Suprapubic skin (tissue), 4 donors: ENCODE results near the gene VPS33B. TPM values are rescaled to one million over a fixed set of nuclear protein-coding genes. Genes with fewer than 3 reads are reported as not detected.

Experiments
- DNase-seq, 2 donors: peaks; one replicate each; pipeline ENCODE4 v3.0.0-alpha.2; 2019; ENCODE audit warnings: low spot score in 2 of 2
- H3K27ac ChIP-seq: fragments of 200-600 bp; sonication (generic); one replicate; pipeline ENCODE4 v1.5.1; 2019
- H3K27me3 ChIP-seq: fragments of 200-600 bp; sonication (generic); one replicate; pipeline ENCODE4 v1.5.1; 2019
- H3K36me3 ChIP-seq: fragments of 200-600 bp; sonication (generic); one replicate; pipeline ENCODE4 v1.5.1; 2019
- H3K4me1 ChIP-seq: fragments of 200-600 bp; sonication (generic); one replicate; pipeline ENCODE4 v1.5.1; 2019
- H3K4me3 ChIP-seq: fragments of 200-600 bp; sonication (generic); one replicate; pipeline ENCODE4 v1.5.1; 2019; ENCODE audit warnings: mild to moderate bottlenecking
- H3K9me3 ChIP-seq: fragments of 200-600 bp; sonication (generic); one replicate; pipeline ENCODE4 v1.5.1; 2019
- EP300 ChIP-seq: sonication (generic); formaldehyde crosslinking; IDR thresholded peaks from one replicate; pipeline ENCODE4 v1.6.1; 2017; ENCODE audit warnings: antibody characterized with exemption
- POLR2A ChIP-seq, 2 donors: fragments of 450-650 bp; IDR thresholded peaks; one replicate each; pipeline ENCODE4 v1.6.1; 2017; ENCODE audit warnings: antibody characterized with exemption in 2 of 2, mild to moderate bottlenecking in 2 of 2, moderate library complexity in 2 of 2
- POLR2AphosphoS5 ChIP-seq, 3 donors: sonication (generic); formaldehyde crosslinking; IDR thresholded peaks; one replicate each; pipeline ENCODE4 v1.6.1; 2017; ENCODE audit warnings: antibody characterized with exemption in 3 of 3
- WGBS: methylation state at CpG from one replicate; pipeline ENCODE4 v1.1.5; 2018; 5-methylcytosine and 5-hydroxymethylcytosine counted together
- total RNA-seq, 4 donors: library from RNA; depleted of rRNA; stranded (reverse); fragments of >200 nt; gene quantifications; one replicate each; pipeline ENCODE4 v1.1.0, GENCODE V29; 2016
- TF ChIP-seq, protein P1 (sequence below), 2 donors: fragments of 200-600 bp in 1 of 2; fragments of 450-650 bp in 1 of 2; sonication (generic) in 1 of 2; IDR thresholded peaks; one replicate each; pipeline ENCODE4 v1.5.1; 2016 to 2019; ENCODE audit warnings: antibody characterized with exemption in 2 of 2, mild to moderate bottlenecking in 1 of 2, moderate library complexity in 1 of 2

The VPS33B gene
- total RNA-seq, 4 donors from 2014 or later: 16.5 to 23.1 (median 18.4) TPM

DNA sequence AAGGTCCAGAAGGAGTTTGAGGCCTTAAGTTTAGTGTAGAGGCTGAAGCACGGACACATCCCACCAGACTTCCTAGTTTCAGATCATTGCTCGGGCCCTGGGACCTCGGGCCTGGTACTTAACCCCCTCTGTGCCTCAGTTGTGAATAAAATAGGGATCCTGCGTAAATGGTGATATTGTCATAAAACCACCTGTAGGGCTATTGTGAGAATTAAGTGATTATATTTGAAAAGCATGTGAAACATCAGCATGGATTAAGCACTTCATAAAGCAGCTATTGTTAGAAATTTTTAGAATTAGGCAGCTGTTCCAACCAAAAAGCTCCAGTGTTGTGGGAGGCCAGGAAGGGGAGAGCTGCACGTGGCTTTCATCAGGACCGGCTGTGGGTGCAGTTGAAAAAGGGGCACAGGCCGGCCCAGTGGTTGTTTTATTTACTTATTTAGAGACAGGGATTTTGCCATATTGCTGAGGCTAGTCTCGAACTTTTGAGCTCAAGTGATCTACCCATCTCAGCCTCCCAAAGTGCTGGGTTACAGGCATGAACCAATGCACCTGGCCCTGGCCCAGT, 63.3 kb downstream of the VPS33B start:
- peaks cover 42% of the 10 kb centered on the region for H3K4me1 ChIP-seq

DNA sequence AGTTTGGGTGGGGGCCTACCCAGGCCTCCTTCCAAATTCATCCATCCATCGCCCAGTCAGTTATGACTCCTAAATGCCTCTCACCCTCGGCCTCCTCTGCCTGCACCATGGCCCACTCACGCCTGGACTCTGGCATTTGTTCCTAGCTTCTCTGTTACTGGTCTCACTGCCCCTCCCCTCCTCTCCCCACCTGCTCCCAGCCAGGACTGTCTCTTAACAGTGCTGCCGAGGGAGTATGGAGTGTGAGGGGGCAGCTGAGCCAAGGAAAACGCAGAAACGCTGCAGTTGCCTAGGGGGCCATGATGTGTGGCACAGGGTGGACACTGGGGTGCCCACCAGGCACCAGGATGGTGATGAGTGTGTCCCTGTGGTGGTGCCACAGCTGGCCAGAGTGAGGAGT, 64.6 kb downstream of the VPS33B start:
- no peak overlapping the region for H3K27ac ChIP-seq
- no peaks in the 10 kb centered on the region for H3K27me3 ChIP-seq
- WGBS: 70% methylated on average over 6 of the region's 6 CpGs
- H3K9me3 ChIP-seq: no peaks in the 10 kb centered on the region
- H3K4me3 ChIP-seq: peak overlapping the region; percentile 72
- TF ChIP-seq, protein P1, sequence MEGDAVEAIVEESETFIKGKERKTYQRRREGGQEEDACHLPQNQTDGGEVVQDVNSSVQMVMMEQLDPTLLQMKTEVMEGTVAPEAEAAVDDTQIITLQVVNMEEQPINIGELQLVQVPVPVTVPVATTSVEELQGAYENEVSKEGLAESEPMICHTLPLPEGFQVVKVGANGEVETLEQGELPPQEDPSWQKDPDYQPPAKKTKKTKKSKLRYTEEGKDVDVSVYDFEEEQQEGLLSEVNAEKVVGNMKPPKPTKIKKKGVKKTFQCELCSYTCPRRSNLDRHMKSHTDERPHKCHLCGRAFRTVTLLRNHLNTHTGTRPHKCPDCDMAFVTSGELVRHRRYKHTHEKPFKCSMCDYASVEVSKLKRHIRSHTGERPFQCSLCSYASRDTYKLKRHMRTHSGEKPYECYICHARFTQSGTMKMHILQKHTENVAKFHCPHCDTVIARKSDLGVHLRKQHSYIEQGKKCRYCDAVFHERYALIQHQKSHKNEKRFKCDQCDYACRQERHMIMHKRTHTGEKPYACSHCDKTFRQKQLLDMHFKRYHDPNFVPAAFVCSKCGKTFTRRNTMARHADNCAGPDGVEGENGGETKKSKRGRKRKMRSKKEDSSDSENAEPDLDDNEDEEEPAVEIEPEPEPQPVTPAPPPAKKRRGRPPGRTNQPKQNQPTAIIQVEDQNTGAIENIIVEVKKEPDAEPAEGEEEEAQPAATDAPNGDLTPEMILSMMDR (IDR thresholded peaks at IDR 0.05): no peak
- TF ChIP-seq EP300: no peak
- TF ChIP-seq POLR2AphosphoS5 (IDR thresholded peaks at IDR 0.05): no peak
- no peak for TF ChIP-seq POLR2A (IDR thresholded peaks at IDR 0.05)
- DNase-seq: no peak
- peaks cover 32% of the 10 kb centered on the region for H3K36me3 ChIP-seq
- peaks cover 42% of the 10 kb centered on the region for H3K4me1 ChIP-seq

More for the DNA sequence above, 63.3 kb downstream of the VPS33B start:
- no peak overlapping the region for H3K27ac ChIP-seq
- H3K4me3 ChIP-seq: no peak overlapping the region
- no peaks in the 10 kb centered on the region for H3K9me3 ChIP-seq
- peaks cover 31% of the 10 kb centered on the region for H3K36me3 ChIP-seq
- no peak for DNase-seq
- H3K27me3 ChIP-seq: no peaks in the 10 kb centered on the region
- TF ChIP-seq EP300 (no peak), POLR2A (IDR thresholded peaks at IDR 0.05) (no peak), POLR2AphosphoS5 (IDR thresholded peaks at IDR 0.05) (no peak)
- TF ChIP-seq, protein P1 (IDR thresholded peaks at IDR 0.05): no peak
- WGBS: 74% methylated on average over 8 of the region's 8 CpGs

DNA sequence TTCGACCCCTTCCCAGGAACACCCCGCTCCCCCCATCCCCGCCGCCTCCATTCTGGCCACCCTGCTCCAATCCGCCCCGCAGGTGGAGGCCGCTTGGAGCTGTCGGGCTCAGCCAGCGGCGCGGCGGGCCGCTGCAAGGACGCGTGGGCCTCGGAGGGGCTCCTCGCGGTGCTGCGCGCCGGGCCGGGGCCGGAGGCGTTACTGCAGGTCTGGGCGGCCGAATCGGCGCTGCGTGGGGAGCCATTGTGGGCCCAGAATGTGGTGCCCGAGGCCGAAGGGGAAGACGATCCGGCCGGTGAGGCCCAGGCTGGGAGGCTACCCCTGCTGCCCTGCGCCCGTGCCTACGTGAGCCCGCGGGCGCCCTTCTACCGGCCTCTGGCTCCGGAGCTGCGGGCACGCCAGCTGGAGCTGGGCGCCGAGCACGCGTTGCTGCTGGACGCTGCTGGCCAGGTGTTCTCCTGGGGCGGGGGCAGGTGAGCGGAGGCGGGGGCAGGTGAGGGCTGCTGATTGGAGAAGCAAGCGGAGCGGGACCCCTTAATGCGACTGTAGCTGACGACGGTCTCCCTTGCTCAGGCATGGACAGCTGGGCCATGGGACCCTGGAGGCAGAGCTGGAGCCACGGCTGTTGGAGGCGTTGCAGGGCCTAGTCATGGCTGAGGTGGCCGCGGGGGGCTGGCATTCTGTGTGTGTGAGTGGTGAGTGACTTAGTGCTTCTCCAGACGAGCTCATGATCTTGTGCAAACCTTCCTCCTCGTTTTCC, 65.2 kb downstream of the VPS33B start:
- WGBS: 38% methylated on average over 11 of the region's 63 CpGs
- Histone ChIP-seq H3K4me1 (peaks cover 42% of the 10 kb centered on the region), H3K9me3 (no peaks in the 10 kb centered on the region), H3K36me3 (peaks cover 34% of the 10 kb centered on the region), H3K27me3 (no peaks in the 10 kb centered on the region), H3K27ac (peak overlapping the region; percentile 40), H3K4me3 (peak overlapping the region; percentile 72)
- TF ChIP-seq POLR2A (IDR thresholded peaks at IDR 0.05): no peak
- TF ChIP-seq, protein P1 (IDR thresholded peaks at IDR 0.05): no peak
- no peak for TF ChIP-seq EP300
- no peak for TF ChIP-seq POLR2AphosphoS5 (IDR thresholded peaks at IDR 0.05)
- no peak for DNase-seq

DNA sequence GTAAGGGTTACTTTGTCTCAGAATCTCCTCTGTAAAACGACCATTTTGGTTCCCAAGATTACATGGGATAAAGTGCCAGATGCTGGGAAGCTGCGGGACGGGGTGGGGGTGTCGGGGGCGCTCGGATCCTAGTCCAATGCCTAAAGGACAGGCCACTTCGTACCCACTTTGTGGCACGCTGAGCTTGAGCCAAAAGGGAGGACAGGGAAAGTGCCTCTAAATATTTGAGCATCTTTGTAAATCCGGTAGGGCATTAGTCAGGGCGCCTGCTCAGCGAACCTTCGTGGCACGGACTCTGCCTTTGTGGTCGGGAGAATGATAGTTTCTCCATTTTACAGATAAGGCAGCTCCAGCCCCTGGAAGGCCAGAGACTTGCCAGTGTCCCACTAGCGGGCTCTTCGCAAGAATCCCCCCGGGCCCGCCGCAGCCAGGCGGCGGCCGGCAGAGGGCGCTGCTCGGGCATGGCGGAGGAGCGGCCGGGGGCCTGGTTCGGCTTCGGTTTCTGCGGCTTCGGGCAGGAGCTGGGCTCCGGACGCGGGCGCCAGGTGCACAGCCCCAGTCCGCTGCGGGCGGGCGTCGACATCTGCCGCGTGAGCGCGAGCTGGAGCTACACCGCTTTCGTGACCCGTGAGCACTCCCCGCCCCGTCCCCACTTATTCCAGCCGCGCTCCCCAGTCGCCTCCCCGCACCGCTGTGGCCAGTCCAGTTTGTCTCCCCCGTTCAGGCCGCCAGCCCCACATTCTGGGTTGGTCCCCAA, 65.9 kb downstream of the VPS33B start:
- H3K9me3 ChIP-seq: no peaks in the 10 kb centered on the region
- peak overlapping the region; percentile 72 for H3K4me3 ChIP-seq
- H3K4me1 ChIP-seq: peaks cover 42% of the 10 kb centered on the region
- peak overlapping the region; percentile 40 for H3K27ac ChIP-seq
- no peaks in the 10 kb centered on the region for H3K27me3 ChIP-seq
- WGBS: 3% methylated on average over 10 of the region's 56 CpGs
- H3K36me3 ChIP-seq: peaks cover 34% of the 10 kb centered on the region
- DNase-seq: peak in 1 of 2 donors; percentile 82
- TF ChIP-seq, protein P1 (IDR thresholded peaks at IDR 0.05): peak; percentile 84 to 98
- no peak for TF ChIP-seq POLR2AphosphoS5 (IDR thresholded peaks at IDR 0.05)
